IPS-NIHi7 (cell line): ENCODE measurements around the gene EIF5A.

Source experiments
- DNase-seq: peaks from one replicate; pipeline ENCODE4 v3.0.0; 2012; ENCODE audit warnings: mixed read lengths; ENCODE audit errors: extremely low spot score

EIF5A gene

DNA sequence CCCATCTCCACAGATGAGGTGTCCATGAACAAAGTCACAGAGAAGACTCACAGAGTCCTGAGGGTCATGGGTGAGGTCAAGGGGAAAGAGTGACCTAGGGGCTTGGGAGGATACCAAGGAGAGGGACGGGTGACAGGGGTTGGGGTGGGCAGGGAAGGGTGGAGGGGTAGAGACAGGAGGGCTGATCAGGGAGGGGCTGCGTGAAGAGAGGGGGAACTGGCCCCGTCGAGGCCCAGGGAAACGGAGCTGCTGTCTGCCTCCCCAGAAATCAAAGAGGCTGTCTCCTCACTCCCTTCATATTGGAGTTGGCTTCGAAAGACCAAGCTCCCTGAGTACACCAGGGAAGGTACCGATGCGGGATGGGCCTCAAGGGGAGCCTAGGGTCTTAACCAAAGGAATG lies 48.1 kb downstream of the EIF5A start:
- DNase-seq, result no peak

- peak; percentile 93 for DNase-seq
Observed at GRCh38 chr17:7356072-7356549, 48.7 kb downstream of the EIF5A start.

GRCh38 chr17:7356756-7357155 lies 49.3 kb downstream of the EIF5A start:
- no peak for DNase-seq

- no peak for DNase-seq
Observed at GRCh38 chr17:7357381-7357780, 50.0 kb downstream of the EIF5A start.

- no peak for DNase-seq
Observed at GRCh38 chr17:7361906-7362305, 54.5 kb downstream of the EIF5A start.
